Mucosa of descending colon (tissue), 3 donors: ENCODE results near the gene CPLX1. TPM values are rescaled to one million over a fixed set of nuclear protein-coding genes. Genes with fewer than 3 reads are reported as not detected.

Source experiments
- ATAC-seq: fragments of 200-7000 bp; cut with Tn5 transposase; one replicate; pipeline ENCODE4 v1.9.1; 2020; ENCODE audit warnings: mild to moderate bottlenecking, moderate library complexity
- DNase-seq, 3 donors: peaks; one replicate each; pipeline ENCODE4 v3.0.0-alpha.2; 2020
- H3K36me3 ChIP-seq: fragments of 200-600 bp; one replicate; pipeline ENCODE4 v1.8.0; 2021; ENCODE audit warnings: low read depth, mild to moderate bottlenecking
- H3K4me1 ChIP-seq: fragments of 200-600 bp; one replicate; pipeline ENCODE4 v1.8.0; 2021; ENCODE audit warnings: low read depth, mild to moderate bottlenecking
- H3K4me3 ChIP-seq: fragments of 200-600 bp; one replicate; pipeline ENCODE4 v1.8.0; 2021; ENCODE audit warnings: mild to moderate bottlenecking
- H3K9me3 ChIP-seq: fragments of 200-600 bp; one replicate; pipeline ENCODE4 v1.8.0; 2021; ENCODE audit warnings: mild to moderate bottlenecking
- intact Hi-C, 2 donors: fragments of 100-400 bp; cut with DNase I in 1 of 2; cut with micrococcal nuclease in 1 of 2; formaldehyde crosslinking; loops; one replicate each; pipeline versions ENCODE4 v1.11.0 to v1.11.1; 2022; cut with DNase I, micrococcal nuclease
- total RNA-seq, 3 donors: library from RNA; stranded (reverse); fragmentation: NEBNext Ultra II Directional in 2 of 3; extraction: Animal tissue kit (Norgen Biotek cat#: 25700) in 2 of 3; gene quantifications; one replicate each; pipeline versions ENCODE4 v1.2.1 to v1.2.4, GENCODE V29; 2021 to 2023
- TF ChIP-seq, protein P1 (sequence below): fragments of 200-600 bp; IDR thresholded peaks from one replicate; pipeline ENCODE4 v1.8.0; 2022; ENCODE audit warnings: antibody characterized with exemption, mild to moderate bottlenecking
- donor health status: DM: no; HTN: no; CAD: no; lungs with moderate emphysema.
- donor health status: DM: no; HTN: no; CAD: no.
- donor health status: DM: no; HTN: yes; CAD: no.

Gene CPLX1
- total RNA-seq, 3 donors from 2014 or later = 1.9 to 3.4 (median 2.7) TPM

DNA sequence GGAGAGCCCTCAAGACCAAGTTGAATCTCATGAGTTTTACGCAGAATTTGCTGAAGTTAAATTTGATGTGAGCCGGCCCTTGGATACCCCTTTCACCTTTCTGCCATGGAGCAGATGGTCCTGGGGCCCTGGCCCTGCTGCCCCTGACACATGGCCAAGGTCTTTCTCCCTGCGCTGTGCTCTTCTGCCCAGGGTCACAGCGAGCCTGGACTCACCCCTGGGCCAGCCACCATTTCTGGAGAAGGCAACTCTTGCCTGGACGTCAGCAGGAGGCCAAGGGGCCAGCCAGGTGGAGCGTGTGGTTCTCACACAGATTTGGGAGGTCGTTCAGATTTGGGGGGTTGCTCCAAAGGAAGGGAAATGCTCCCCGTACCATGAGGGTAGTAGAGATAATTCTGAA, 90.3 kb downstream of the CPLX1 start:
- no peaks in the 10 kb centered on the region for H3K9me3 ChIP-seq
- intact Hi-C loops = no loop called here
- H3K36me3 ChIP-seq = no peaks in the 10 kb centered on the region
- H3K4me3 ChIP-seq = no peak overlapping the region
- no peak for ATAC-seq
- peaks cover 3% of the 10 kb centered on the region for H3K4me1 ChIP-seq
- DNase-seq = no peak
- TF ChIP-seq, protein P1, sequence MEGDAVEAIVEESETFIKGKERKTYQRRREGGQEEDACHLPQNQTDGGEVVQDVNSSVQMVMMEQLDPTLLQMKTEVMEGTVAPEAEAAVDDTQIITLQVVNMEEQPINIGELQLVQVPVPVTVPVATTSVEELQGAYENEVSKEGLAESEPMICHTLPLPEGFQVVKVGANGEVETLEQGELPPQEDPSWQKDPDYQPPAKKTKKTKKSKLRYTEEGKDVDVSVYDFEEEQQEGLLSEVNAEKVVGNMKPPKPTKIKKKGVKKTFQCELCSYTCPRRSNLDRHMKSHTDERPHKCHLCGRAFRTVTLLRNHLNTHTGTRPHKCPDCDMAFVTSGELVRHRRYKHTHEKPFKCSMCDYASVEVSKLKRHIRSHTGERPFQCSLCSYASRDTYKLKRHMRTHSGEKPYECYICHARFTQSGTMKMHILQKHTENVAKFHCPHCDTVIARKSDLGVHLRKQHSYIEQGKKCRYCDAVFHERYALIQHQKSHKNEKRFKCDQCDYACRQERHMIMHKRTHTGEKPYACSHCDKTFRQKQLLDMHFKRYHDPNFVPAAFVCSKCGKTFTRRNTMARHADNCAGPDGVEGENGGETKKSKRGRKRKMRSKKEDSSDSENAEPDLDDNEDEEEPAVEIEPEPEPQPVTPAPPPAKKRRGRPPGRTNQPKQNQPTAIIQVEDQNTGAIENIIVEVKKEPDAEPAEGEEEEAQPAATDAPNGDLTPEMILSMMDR = no peak

Other genes starting within 250 kb of the CPLX1 start
- gene TMEM271, start 249.8 kb downstream of the CPLX1 start, total RNA-seq = under 1 TPM in 1 of 3 donors, not detected in 2; 0.35 TPM
- 1 to 10 TPM; 1.0 to 2.9 (median 1.2) TPM for gene PDE6B, start 200.6 kb downstream of the CPLX1 start, total RNA-seq
- 100 to 1,000 TPM; 330 to 467 (median 399) TPM for gene ATP5ME, start 151.9 kb downstream of the CPLX1 start, total RNA-seq
- gene MYL5, start 151.6 kb downstream of the CPLX1 start, total RNA-seq = 10 to 100 TPM; 26.1 to 52.5 (median 50.7) TPM
- gene SLC49A3, start 137.0 kb downstream of the CPLX1 start, total RNA-seq = 10 to 100 TPM in 2 of 3 donors, 1 to 10 TPM in 1; 9.9 to 14.1 (median 11.5) TPM
- gene PCGF3, start 120.3 kb downstream of the CPLX1 start, total RNA-seq = 10 to 100 TPM; 45.5 to 66.9 (median 56.7) TPM
- gene GAK, start 106.2 kb upstream of the CPLX1 start, total RNA-seq = 100 to 1,000 TPM; 155 to 259 (median 244) TPM
- 10 to 100 TPM; 30.1 to 39.0 (median 37.5) TPM for gene TMEM175, start 106.3 kb upstream of the CPLX1 start, total RNA-seq
- 10 to 100 TPM; 31.8 to 56.1 (median 41.7) TPM for gene DGKQ, start 147.4 kb upstream of the CPLX1 start, total RNA-seq
- gene IDUA, start 160.9 kb upstream of the CPLX1 start, total RNA-seq = 10 to 100 TPM; 29.7 to 45.7 (median 33.4) TPM
- gene SLC26A1, start 167.3 kb upstream of the CPLX1 start, total RNA-seq = 1 to 10 TPM in 2 of 3 donors, under 1 TPM in 1; 0.85 to 2.8 (median 1.9) TPM
- gene FGFRL1, start 185.5 kb upstream of the CPLX1 start, total RNA-seq = 10 to 100 TPM; 14.7 to 19.3 (median 16.9) TPM